Esophagus squamous epithelium (tissue), 5 donors: ENCODE results near the gene CD99L2. TPM values are rescaled to one million over a fixed set of nuclear protein-coding genes. Genes with fewer than 3 reads are reported as not detected.

Experiments used
- DNase-seq: peaks from one replicate; lab custom pipeline; 2025; lab: John Stamatoyannopoulos, UW
- H3K27ac ChIP-seq, 4 donors: fragments of 200-600 bp; sonication (generic); one replicate each; pipeline ENCODE4 v1.5.1; 2016 to 2019; ENCODE audit warnings: mild to moderate bottlenecking in 1 of 4
- H3K27me3 ChIP-seq, 4 donors: fragments of 200-600 bp; sonication (generic); 1 replicate in 3 of 4; 2 replicates in 1 of 4; pipeline versions ENCODE4 v1.5.1 to v1.6.0; 2017 to 2021; ENCODE audit warnings: antibody characterized with exemption in 1 of 4
- H3K36me3 ChIP-seq, 3 donors: fragments of 200-600 bp; sonication (generic); one replicate each; pipeline ENCODE4 v1.5.1; 2016 to 2019
- H3K4me1 ChIP-seq, 3 donors: fragments of 200-600 bp; sonication (generic); one replicate each; pipeline ENCODE4 v1.5.1; 2017 to 2019
- H3K4me3 ChIP-seq, 4 donors: fragments of 200-600 bp; sonication (generic); 1 replicate in 3 of 4; 2 replicates in 1 of 4; pipeline ENCODE4 v1.5.1; 2016 to 2019; ENCODE audit warnings: mild to moderate bottlenecking in 2 of 4, moderate library complexity in 1 of 4
- H3K9me3 ChIP-seq, 3 donors: fragments of 200-600 bp; sonication (generic); one replicate each; pipeline ENCODE4 v1.5.1; 2016 to 2019
- POLR2A ChIP-seq, 4 donors: fragments of 450-650 bp; IDR thresholded peaks; one replicate each; pipeline ENCODE4 v1.6.1; 2017; ENCODE audit warnings: antibody characterized with exemption in 4 of 4, mild to moderate bottlenecking in 4 of 4, moderate library complexity in 3 of 4
- WGBS, 2 donors: methylation state at CpG; one replicate each; pipeline ENCODE4 v1.1.5; 2018; 5-methylcytosine and 5-hydroxymethylcytosine counted together
- intact Hi-C: fragments of 100-400 bp; cut with DNase I; formaldehyde crosslinking; loops from one replicate; pipeline ENCODE4 v1.15.0; 2022
- total RNA-seq, 4 donors: library from RNA; depleted of rRNA; stranded (reverse); fragments of >200 nt; gene quantifications; one replicate each; pipeline ENCODE4 v1.1.0, GENCODE V29; 2016
- TF ChIP-seq, protein P1 (sequence below), 6 experiments: fragments of 450-650 bp in 4 of 6; fragments of 200-600 bp in 2 of 6; sonication (generic) in 2 of 6; IDR thresholded peaks; one replicate each; pipeline ENCODE4 v1.5.1; 2016 to 2019; ENCODE audit warnings: antibody characterized with exemption in 6 of 6, mild to moderate bottlenecking in 4 of 6, moderate library complexity in 4 of 6
- donor health status: DM: yes; HTN: yes; CAD: no.

Gene CD99L2
- total RNA-seq, 4 donors from 2014 or later, result 3.8 to 21.9 (median 7.7) TPM

DNA sequence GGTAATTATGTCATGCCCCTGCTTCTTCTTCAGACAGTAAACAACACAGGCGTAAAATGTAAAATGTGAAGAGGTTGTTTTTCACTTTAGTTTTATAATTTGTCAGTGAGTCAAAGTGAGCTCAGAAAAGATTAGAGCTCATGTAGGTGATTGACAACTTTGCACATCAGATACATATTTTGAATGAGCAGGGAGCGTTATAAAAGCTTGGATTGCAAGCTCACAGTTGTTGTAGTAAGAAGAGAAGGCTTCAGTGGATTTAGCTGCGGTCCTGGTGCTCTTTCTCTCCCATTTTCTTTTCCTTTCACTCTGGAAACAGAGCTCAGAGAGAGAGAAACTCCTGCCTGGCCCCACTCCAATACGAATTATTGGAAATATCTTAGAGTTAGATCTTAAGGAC lies 178.8 kb downstream of the CD99L2 start:
- intact Hi-C loops, result loop anchor here (5.0 kb wide), 1 partner anchor 37 kb away; no protein-coding TSS in a partner anchor
- no peaks in the 10 kb centered on the region for H3K4me1 ChIP-seq
- TF ChIP-seq, protein P1, sequence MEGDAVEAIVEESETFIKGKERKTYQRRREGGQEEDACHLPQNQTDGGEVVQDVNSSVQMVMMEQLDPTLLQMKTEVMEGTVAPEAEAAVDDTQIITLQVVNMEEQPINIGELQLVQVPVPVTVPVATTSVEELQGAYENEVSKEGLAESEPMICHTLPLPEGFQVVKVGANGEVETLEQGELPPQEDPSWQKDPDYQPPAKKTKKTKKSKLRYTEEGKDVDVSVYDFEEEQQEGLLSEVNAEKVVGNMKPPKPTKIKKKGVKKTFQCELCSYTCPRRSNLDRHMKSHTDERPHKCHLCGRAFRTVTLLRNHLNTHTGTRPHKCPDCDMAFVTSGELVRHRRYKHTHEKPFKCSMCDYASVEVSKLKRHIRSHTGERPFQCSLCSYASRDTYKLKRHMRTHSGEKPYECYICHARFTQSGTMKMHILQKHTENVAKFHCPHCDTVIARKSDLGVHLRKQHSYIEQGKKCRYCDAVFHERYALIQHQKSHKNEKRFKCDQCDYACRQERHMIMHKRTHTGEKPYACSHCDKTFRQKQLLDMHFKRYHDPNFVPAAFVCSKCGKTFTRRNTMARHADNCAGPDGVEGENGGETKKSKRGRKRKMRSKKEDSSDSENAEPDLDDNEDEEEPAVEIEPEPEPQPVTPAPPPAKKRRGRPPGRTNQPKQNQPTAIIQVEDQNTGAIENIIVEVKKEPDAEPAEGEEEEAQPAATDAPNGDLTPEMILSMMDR (IDR thresholded peaks at IDR 0.05), result no peak
- TF ChIP-seq POLR2A (IDR thresholded peaks at IDR 0.05), result no peak
- DNase-seq, result no peak
- no peaks in the 10 kb centered on the region for H3K27me3 ChIP-seq
- H3K4me3 ChIP-seq, result no peak overlapping the region
- 53 to 78% methylated on average over 4 of the region's 4 CpGs for whole genome bisulfite sequencing, 2 donors
- no peak overlapping the region for H3K27ac ChIP-seq
- peaks cover 0 to 10% (median 0%) of the 10 kb centered on the region in 3 donors for H3K36me3 ChIP-seq
- H3K9me3 ChIP-seq, result no peaks in the 10 kb centered on the region

Other genes starting within 250 kb of the CD99L2 start
- 10 to 100 TPM; 27.9 to 40.1 (median 32.0) TPM for gene MTMR1, start 205.3 kb downstream of the CD99L2 start, total RNA-seq
- 10 to 100 TPM in 1 of 4 donors, 1 to 10 TPM in 3; 6.7 to 14.1 (median 8.1) TPM for gene HMGB3, start 84.7 kb upstream of the CD99L2 start, total RNA-seq